Stimulated activated naive CD8-positive, alpha-beta T cell treated with anti-CD3 and anti-CD28 coated beads, Interleukin-15, Interleukin-2, amounts not matched to agents 100 U/mL and 50 U/mL, for 24 hours (primary cell): ENCODE data around the gene IGLL1.
A peak's percentile ranks its signal among the peaks of the same experiment; 100 is the strongest.
"Not testable (repeated sequence)": the region's sequence is repeated elsewhere in the genome, so short reads cannot be mapped to it uniquely, and the experiment has no call there.

Experiments
- ATAC-seq: fragments of 150-1000 bp; cut with Tn5 transposase; one replicate; pipeline ENCODE4 v1.10.0; 2021
- DNase-seq: peaks from one replicate; pipeline ENCODE4 v3.0.0; 2021

IGLL1 gene

DNA sequence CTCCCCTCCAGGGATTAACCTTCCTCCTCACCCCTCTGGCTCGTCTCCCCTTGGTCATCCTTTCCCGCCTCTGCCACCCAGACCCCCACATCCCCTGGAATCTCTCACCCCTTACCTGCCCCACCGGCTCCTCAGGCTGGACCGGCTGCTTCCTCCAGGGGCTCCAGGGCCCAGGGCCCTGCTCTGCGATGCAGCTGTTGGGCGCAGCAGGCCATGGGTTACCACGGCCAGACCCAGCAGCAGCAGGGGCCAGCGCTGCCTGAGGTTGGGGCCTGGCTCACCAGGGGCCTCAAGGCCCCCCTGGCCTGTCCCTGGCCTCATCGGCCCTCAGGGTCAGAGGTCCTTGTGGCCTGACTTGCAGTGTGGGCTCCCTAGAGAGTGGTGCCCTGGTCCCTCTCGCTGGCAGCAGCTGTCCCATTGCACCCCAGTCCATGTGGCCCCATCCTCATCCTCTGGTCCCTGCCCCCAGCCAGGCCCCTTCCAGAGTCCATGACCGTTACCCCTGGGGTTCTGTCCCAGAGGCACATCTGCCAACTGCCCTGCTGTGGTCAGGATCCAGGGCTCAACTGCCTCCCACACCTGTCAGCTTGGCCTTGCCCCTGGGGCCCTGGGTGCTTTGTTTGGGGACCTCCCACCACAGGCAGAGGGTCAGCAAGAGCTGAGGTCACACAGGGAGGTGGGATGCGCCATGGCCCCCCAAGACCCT lies at the start of gene IGLL1:
Gene IGLL1 (minus strand): TSS at position 421 of the 706 bp plus-strand sequence. CDS start 100 bp downstream, at position 321.
- no peak for DNase-seq
- peak; percentile 4 for ATAC-seq

- ATAC-seq = not testable (repeated sequence)
Measured at GRCh38 chr22:23628056-23628743, 48.1 kb upstream of the IGLL1 start.

DNA sequence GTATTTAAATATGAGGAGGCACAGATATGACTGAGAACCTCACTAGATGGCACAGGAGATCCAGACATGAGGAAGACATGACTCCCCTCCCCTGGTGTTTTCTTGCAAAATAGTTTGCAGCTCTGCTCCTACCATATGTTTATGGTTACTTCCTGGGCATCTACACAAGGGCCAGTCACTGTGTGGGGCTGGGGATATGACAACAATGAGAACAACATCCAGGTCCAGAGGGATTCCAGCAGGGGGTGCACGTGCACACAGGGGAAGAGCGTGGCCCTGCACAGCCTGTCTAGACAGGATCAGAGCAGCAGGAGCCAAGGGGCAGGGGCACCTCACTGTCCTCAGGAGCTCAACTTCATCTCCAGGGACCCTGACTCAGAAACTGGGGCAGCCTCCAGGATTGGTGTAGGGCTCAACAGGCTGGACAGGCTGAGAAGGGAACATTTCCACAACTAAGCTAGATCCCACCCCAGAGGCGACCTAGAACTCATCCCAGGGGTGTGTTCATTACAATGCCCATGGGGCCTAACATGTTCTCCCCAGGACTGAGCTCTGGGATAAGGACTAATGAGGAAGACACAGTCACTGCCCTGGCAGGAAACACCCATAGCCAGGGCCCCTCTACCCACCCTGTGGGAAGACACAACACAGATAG lies 47.4 kb upstream of the IGLL1 start:
- peak; percentile 63 for DNase-seq

More at GRCh38 chr22:23628056-23628743, 48.1 kb upstream of the IGLL1 start:
- not testable (repeated sequence) for DNase-seq

DNA sequence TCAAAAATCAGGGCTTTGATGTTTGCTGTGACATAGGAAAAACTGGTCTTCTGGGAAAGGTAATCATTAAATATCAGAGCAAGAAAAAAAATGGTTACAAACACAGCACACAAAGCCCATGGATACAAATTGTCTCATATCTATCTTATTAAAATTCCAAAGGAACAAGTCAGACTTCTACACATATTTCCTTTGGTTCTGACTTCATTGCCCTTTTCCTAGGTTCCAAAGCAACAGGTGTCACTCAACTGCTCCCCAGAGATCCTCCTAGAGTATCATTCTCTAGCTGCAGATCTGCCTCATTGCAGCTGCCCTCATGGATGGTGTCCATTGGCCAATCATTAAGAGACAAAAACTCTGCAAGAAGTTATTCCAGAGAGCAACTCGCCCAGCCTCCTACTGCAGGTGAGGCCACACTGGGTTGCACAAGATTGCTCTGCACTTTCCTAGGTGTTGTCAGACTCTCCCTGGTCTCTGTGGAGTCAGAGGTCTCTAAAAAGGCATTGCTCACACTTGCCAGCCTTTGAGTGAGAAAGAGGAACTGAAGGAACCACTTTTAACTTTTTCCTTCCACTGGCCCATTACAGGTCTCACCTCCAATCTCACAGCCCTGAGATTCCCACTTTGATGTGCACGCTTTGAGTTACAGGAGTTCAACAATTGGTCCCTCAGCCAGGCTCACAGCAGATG lies 46.3 kb upstream of the IGLL1 start:
- no peak for DNase-seq
- no peak for ATAC-seq

More for the DNA sequence above, 47.4 kb upstream of the IGLL1 start:
- peak; percentile 84 for ATAC-seq

DNA sequence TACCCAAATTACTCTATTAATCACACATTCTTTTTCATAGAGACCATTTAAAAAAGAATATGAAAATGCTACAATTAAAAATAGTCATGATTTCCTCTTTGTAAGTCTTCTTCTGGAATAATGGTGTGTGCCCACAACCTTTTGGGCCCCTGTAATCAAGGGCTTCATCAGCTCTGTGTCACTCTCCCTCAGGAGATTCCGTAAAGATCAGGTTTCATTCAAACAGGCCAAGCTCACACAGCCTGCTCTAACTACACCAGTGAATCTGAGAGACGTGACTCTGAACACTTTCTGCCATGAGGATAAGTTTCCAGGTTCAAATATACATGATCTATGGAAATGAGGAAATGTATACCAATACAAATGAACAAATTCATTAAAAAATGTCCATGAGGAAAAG lies 42.5 kb upstream of the IGLL1 start:
- no peak for DNase-seq
- ATAC-seq = no peak

- DNase-seq, ATAC-seq: not testable (repeated sequence)
Measured at GRCh38 chr22:23621916-23622315, 41.8 kb upstream of the IGLL1 start.

GRCh38 chr22:23621082-23621780 lies 41.1 kb upstream of the IGLL1 start:
- no peak for DNase-seq

GRCh38 chr22:23613193-23613972 lies 33.3 kb upstream of the IGLL1 start:
- DNase-seq = no peak
- ATAC-seq = no peak

More at GRCh38 chr22:23621082-23621780, 41.1 kb upstream of the IGLL1 start:
- ATAC-seq = no peak

GRCh38 chr22:23609983-23610781 lies 30.1 kb upstream of the IGLL1 start:
- ATAC-seq = no peak
- no peak for DNase-seq

GRCh38 chr22:23608583-23608982 lies 28.5 kb upstream of the IGLL1 start:
- ATAC-seq (no peak), DNase-seq (no peak)

GRCh38 chr22:23606204-23607131 lies 26.4 kb upstream of the IGLL1 start:
- DNase-seq (no peak), ATAC-seq (no peak)

- DNase-seq = no peak
- ATAC-seq = no peak
Measured at GRCh38 chr22:23604939-23605712, 25.0 kb upstream of the IGLL1 start.

DNA sequence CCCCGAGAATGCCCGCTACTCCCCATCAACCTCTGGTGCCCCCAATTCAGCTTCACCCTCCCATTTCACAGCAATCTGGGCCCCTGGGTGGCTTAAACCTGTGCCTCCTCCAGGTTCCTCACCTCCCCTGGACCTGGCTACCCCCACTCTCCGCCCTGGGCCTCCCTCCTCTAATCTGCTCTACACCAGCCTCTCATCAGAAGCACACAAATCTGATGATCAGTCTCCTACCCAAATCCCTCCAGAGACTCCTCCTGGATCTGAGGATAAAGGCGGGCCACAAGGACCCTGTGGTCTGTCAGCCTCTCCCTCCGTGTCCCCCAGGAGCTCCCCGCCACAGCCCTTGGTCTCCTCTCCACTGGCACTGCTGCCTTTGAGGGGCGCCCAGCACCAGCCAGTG lies 23.2 kb upstream of the IGLL1 start:
- no peak for ATAC-seq

DNA sequence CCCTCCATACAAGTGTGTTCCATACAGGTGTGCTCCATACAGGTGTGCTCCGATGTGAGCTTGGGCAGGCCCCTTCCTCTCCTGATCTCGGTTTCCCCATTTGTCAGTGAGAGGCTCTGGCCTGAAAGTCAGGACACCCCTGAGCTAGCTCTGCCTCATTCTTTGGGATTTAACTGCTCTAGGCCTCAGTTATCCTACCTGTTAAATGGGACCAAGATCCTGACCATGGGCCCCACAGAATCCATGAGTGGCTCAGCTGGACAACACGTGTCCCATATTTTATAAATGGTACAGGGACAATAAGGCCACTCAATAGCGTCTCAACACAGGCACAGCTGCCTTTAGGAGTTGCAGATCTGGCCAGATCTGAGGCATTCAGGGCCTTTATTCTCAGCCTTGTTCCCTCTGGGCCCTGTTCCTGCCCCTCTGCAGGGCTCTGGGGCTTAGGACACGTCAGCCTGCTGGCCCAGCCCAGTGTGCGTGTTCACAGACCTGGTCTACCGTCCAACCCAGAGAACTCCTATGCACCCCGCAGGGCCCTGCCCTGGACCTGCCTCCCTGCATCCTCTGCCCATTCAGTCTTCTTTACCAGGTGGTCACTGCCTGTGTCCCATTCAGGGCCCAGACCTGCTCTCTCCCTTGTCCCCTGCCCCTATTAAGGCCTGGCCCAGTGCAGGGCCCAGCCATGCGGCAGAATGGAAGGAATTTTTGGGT lies 18.9 kb upstream of the IGLL1 start:
- ATAC-seq (no peak), DNase-seq (no peak)

More for the DNA sequence above, 23.2 kb upstream of the IGLL1 start:
- DNase-seq = no peak

DNA sequence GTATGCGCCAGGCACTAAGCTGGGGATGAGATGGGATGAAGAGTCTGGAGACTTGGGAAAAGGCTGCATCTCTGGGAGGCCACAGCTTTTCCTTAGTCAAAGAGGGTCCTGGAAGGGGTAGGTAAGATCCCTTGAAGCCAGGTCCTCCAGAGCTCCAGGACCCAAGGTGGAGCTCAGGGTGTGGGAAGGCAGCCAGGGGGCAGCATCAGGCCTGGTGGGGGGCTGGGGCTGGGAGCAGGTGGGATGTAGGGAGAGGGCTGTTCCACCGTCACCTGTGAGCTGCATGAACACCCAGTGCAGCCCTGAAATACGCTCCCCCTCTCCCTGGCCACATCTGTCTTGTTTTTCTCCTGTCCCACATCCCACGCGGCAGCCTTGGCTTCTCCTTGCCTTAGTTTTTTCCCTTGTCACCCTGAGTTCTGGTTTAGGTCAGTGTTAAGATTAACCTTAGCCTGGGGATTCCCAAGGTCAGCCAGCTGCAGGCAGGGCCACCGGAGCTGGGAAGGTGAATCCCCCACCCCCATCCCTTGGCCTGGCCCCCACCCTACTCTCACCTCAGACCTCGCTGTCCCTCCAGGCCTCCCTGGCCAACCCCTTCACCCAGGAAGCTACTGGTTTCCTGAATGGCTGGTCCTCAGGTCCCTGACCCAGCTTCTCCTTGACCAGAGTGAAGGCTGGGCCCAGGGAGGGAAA lies 17.6 kb upstream of the IGLL1 start:
- ATAC-seq, DNase-seq: not testable (repeated sequence)

GRCh38 chr22:23595904-23596303 lies 15.8 kb upstream of the IGLL1 start:
- not testable (repeated sequence) for ATAC-seq, DNase-seq

DNA sequence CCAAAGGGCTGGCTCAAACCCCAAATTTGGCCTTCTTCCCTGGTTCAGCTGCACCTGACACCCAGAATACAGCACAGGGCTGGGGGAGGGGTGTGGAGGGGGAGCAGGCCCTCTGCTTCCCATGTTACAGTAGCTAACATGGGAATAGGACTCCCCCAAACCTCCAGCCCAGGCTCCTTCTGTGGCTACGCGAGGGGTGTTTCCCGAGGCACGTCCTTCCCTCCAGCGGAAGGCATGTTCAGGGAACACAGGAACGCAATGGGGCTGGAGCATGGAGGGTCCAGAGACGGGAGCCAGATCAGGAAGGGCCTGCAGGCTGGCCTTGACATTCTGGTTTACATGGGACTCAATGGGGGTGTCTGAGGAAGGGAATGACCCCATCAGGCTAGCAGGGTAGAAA lies 11.8 kb upstream of the IGLL1 start:
- no peak for DNase-seq
- no peak for ATAC-seq
